GM18951 (cell line): Measurements from ENCODE around the gene ADI1.

Source experiments
- POLR2A ChIP-seq: IDR thresholded peaks from 4 replicates; pipeline ENCODE4 v1.6.1; 2011; ENCODE audit warnings: mild to moderate bottlenecking; ENCODE audit not compliant: insufficient read length, insufficient read depth; ENCODE audit errors: extremely low read depth
- in situ Hi-C: fragments of 300-500 bp; cut with MboI; formaldehyde crosslinking; loops from one replicate; pipeline ENCODE4 v1.12.0; 2022; ENCODE audit warnings: low sequenced_read_pairs, mixed read lengths, inconsistent platforms; ENCODE audit not compliant: unreplicated experiment

Gene ADI1

GRCh38 chr2:3476321-3476984, 42.9 kb downstream of the ADI1 start:
- in situ Hi-C loops = no loop called here
- no peak for TF ChIP-seq POLR2A

GRCh38 chr2:3475771-3476170, 43.6 kb downstream of the ADI1 start:
- no peak for TF ChIP-seq POLR2A
- in situ Hi-C loops = no loop called here

GRCh38 chr2:3472966-3473365, 46.4 kb downstream of the ADI1 start:
- in situ Hi-C loops = no loop called here
- TF ChIP-seq POLR2A = no peak

- in situ Hi-C loops = no loop called here
- TF ChIP-seq POLR2A = no peak
Measured at GRCh38 chr2:3472296-3472695, 47.0 kb downstream of the ADI1 start.

GRCh38 chr2:3470856-3471737, 48.2 kb downstream of the ADI1 start:
- no peak for TF ChIP-seq POLR2A
- in situ Hi-C loops = no loop called here

GRCh38 chr2:3470166-3470651, 49.1 kb downstream of the ADI1 start:
- no peak for TF ChIP-seq POLR2A
- in situ Hi-C loops = no loop called here

- no peak for TF ChIP-seq POLR2A
- in situ Hi-C loops = no loop called here
Measured at GRCh38 chr2:3469486-3469885, 49.8 kb downstream of the ADI1 start.

GRCh38 chr2:3468296-3468988, 50.9 kb downstream of the ADI1 start:
- in situ Hi-C loops = no loop called here
- no peak for TF ChIP-seq POLR2A

- TF ChIP-seq POLR2A = no peak
- in situ Hi-C loops = no loop called here
Measured at GRCh38 chr2:3467654-3468053, 51.7 kb downstream of the ADI1 start.

- in situ Hi-C loops = no loop called here
- TF ChIP-seq POLR2A = no peak
Measured at GRCh38 chr2:3466966-3467365, 52.4 kb downstream of the ADI1 start.

- in situ Hi-C loops = no loop called here
- TF ChIP-seq POLR2A = no peak
Measured at GRCh38 chr2:3466482-3466863, 52.9 kb downstream of the ADI1 start.

- in situ Hi-C loops = no loop called here
Measured at GRCh38 chr2:3465844-3466481, 53.4 kb downstream of the ADI1 start.

GRCh38 chr2:3465328-3465727, 54.0 kb downstream of the ADI1 start:
- in situ Hi-C loops = no loop called here
- no peak for TF ChIP-seq POLR2A

More at GRCh38 chr2:3465844-3466481, 53.4 kb downstream of the ADI1 start:
- TF ChIP-seq POLR2A = no peak
